Fibroblast of upper back skin (primary cell): ENCODE results near the gene ADAMTS8.

ENCODE experiments used
- DNase-seq: peaks from one replicate; pipeline ENCODE4 v3.0.0-alpha.2; 2013

ADAMTS8 gene, protein sequence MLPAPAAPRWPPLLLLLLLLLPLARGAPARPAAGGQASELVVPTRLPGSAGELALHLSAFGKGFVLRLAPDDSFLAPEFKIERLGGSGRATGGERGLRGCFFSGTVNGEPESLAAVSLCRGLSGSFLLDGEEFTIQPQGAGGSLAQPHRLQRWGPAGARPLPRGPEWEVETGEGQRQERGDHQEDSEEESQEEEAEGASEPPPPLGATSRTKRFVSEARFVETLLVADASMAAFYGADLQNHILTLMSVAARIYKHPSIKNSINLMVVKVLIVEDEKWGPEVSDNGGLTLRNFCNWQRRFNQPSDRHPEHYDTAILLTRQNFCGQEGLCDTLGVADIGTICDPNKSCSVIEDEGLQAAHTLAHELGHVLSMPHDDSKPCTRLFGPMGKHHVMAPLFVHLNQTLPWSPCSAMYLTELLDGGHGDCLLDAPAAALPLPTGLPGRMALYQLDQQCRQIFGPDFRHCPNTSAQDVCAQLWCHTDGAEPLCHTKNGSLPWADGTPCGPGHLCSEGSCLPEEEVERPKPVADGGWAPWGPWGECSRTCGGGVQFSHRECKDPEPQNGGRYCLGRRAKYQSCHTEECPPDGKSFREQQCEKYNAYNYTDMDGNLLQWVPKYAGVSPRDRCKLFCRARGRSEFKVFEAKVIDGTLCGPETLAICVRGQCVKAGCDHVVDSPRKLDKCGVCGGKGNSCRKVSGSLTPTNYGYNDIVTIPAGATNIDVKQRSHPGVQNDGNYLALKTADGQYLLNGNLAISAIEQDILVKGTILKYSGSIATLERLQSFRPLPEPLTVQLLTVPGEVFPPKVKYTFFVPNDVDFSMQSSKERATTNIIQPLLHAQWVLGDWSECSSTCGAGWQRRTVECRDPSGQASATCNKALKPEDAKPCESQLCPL

DNA sequence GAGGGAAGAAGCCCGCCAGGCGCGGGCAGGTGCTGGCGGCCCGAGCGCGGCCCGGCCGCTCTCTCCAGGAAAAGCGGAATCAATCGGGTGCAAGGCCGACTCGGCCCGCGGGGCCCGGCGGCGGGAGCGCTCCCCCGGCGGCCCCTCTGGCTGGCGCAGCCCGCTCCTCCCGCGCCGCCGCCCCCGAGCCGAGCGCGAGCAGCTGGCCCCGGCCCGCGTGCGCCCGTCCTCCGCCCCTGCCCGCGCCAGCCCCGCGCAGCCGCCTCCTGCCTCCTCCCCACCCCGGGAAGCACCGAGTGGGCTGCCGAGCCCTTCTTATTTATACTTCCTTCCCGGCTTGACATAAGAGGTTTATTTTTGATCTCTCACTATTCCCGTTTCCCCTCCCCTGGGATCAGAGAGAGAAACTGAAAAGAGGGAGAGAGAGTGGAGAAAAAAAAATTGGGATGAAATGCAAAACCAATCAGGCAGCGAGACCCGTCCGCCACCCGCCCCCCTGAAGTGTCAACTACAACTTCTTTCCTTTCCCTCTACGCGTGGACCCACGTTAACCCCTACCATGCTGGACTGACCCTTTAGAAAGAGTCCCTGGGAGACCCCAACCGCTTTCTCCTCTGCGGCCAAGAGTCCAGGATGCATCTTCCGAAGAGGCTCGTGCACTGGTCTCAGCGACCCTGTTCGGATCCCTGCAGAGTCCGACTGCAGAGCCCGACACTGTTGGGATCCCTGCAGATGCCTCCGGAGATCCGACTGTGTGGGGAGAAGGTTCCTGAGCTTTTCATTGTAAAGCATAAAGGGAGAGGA, at the start of gene ADAMTS8:
Gene ADAMTS8 (minus strand): TSS at position 294 of the 804 bp plus-strand sequence. CDS start 323 bp downstream, outside the sequence.
- no peak for DNase-seq

DNA sequence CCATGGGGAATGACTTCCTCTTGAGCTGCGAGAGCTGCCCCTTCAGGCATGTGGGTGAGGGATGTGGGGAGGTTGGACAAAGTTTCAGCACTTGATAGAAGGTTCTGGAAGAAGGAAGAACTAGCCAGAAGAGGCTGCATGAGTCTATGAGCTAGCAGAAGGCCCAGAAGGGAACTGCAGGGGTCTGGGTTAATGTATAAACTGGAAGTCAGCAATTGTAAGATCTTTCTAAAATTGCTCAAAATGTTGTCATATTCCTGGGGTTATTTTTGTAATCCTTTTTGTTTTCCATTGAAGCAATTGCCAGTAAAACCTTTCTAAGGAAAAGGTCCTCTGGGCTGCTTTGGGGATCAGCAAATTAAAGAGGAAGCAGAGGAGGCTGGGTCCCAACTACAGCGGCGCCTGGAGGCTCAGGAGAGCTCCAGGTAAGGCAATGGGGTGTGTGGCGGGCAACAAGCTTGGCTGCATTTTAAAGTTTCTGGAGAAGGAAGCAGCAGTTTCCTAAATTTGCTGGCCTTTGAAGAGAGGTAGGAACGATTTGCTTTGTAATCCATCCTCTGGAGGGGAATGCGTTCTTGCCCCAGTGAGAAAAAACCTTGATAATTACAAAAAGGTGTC, 49.3 kb upstream of the ADAMTS8 start:
- DNase-seq, result no peak

DNA sequence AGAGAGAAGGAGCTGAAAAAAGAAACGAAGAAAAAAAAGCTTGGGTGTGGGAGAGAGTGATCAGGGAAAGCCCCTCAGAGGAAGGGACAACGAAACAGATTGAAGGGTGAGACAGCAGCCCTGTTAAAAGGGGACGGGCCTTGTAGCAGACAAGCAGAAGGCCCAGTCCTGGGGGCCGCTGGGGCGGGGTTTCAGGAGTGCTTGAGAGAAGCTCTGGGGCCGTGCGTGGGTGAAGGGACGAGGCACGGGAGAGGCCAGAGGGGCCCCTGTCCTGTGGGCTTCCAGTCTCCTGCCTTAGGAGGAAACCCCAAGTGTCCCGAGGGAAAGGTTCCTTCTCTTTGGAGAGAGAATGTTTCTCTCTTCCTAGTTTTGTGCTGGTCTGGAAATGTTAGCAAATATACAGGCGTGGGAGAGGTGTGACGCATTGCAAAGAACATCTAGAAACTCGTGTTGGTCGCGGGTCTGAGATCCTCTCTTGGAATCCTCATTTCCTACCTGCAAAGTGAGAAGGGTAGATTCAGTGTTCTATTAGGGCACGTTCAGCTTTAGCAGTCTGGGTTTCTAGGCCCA, 48.6 kb upstream of the ADAMTS8 start:
- no peak for DNase-seq

DNA sequence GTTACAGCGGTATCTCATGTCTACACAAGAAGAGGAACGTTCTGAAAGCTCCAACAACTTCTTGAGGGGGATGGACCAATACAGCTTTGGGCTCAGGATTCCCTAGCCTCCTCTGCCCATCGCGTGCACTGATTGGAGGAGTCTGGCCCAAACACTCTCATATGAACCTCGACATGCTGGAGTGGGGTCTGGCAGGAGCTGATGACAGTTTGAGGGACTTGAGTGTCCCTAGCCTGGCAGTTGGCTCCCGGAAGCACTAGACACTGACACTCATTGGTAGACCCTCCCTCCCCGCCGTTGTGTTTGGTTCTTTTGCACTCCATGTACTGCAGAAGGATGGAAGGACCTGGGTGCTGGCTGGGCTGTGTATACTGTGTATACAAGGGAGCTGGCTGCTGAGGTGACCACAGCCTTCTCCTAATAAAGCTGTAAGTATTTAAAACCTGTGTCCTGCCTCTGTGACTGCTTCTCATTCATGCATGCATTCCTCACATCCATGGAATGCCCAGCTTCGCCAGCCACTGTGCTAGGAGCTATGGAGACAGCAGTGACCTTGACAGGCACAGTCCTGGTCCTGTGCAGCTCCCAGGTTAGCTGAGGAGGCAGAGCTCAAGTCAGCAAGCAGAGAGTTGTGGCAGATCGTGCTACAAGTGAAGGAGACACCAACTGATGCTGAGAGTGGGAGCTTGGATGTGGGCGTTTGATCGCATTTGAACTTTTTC, 48.0 kb upstream of the ADAMTS8 start:
- DNase-seq, result peak; percentile 24

DNA sequence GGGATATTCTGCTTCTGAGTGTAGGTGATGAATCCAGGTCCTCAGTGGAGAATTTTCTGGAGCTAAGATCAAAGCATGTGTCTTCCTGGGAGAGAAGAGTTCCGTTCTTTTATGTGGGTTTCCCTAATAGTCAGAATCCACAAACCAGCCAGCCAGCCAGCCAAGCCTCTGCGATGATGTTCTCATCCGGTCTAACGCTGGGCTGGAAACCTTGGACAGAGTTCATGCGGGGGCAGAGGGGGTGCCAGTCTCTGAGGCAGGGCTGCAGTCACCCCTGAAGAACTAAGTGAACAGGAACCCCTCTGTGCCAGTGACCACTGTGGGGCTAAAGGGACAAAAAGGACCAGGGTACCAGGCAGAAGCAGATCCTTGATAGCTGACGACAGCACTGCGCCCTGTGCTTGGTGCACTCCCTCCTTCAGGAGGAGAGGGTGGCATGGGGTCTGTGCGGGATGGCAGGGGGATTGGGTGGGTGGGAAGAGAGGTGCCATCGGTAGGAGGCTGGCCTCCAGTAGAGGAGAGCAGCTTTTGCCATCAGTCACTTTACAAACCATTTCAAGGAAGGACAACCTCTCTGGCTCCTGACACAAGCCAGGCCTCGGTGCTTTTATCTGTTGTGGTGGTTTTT, 47.1 kb upstream of the ADAMTS8 start:
- no peak for DNase-seq

DNA sequence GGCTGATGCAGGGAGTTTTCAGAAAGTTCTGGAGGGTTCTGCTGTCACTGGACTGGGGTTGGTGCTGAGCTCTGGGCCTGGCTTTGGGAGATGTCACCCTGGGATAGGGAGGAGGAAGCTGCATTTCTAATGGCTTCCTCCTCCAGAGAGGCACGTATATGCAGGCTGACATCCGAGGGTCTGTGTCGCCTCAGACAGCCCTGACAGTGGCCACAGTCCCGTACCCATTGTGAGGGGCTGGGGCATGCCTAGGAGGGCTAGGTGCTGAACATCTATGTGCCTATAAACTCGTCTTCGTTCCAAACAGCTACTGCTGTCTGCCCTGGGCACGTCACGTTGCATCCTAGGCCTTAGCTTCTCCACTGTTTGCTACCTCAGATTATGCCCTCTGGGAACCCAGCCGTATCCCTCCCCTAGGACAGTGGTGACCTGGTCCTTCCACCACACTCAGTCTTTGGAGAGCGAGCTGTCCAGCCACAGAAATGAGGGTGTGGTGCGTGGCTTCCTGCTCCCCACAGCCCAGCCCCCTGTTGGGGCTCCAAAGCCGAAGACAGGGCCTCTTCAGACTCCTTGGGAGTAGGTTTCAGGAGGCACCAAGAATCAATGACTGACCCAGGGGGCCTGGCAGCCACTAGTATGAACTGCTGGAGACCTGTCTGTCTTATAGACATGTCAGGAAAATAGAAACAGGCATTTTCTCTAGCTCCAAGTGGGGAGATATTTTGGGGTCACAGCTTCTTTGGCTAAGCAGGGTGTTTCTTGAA, 46.4 kb upstream of the ADAMTS8 start:
- no peak for DNase-seq

DNA sequence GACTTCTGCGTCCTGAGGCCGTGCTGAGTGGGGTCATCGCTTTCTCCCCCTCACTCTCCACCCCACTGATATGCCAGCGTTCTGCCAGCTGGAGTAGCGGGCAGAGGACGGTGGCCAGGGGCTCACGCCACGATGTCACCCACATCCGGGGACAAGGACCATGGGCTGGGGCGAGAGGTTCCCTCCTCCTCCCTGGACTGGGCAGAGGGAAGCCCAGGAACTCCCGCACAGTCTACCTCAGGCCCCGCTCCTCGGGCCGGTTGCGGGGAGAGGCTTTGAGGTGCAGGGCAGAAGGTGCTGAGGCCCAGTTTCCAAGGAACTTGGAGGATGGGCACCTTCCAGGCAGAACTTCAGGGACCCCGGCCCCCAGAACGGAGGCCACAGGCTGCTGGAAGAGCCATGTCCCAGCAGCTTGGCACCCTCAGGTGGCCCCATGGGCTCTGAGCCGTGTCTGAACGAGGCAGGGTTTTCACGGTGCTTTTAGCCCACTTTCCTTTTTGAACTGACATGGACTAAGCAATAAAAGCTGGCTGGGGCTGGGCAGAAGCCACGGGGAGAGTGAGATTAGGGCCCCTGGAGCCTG, 45.5 kb upstream of the ADAMTS8 start:
- no peak for DNase-seq

DNA sequence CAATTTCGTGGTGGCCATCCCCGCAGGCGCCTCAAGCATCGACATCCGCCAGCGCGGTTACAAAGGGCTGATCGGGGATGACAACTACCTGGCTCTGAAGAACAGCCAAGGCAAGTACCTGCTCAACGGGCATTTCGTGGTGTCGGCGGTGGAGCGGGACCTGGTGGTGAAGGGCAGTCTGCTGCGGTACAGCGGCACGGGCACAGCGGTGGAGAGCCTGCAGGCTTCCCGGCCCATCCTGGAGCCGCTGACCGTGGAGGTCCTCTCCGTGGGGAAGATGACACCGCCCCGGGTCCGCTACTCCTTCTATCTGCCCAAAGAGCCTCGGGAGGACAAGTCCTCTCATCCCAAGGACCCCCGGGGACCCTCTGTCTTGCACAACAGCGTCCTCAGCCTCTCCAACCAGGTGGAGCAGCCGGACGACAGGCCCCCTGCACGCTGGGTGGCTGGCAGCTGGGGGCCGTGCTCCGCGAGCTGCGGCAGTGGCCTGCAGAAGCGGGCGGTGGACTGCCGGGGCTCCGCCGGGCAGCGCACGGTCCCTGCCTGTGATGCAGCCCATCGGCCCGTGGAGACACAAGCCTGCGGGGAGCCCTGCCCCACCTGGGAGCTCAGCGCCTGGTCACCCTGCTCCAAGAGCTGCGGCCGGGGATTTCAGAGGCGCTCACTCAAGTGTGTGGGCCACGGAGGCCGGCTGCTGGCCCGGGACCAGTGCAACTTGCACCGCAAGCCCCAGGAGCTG, 44.8 kb upstream of the ADAMTS8 start:
- no peak for DNase-seq

DNA sequence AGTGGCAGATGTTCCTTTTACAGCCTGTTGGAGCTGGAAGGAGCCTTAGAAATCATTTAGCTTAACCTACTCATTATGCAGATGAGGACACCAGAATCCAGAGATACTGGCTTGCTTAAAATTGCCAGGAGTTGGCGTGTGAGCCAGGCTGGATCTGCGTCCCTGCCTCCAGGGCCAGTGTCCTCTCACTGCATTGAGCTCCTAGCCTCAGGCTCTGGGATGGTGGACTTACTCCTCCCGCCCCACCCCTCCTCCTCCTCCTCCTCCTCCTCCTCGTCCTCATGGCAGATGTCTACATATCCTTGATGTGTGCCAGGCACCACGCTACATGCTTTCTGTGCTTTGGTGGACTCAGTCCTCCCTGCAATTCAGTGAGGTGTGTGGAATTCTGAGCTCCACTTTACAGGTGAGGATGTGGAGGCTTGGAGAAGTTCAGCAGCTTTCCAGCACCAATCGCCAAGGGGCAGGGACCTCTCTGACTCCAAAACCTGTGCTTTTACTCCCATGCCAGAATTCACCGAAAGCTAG, 44.1 kb upstream of the ADAMTS8 start:
- no peak for DNase-seq

DNA sequence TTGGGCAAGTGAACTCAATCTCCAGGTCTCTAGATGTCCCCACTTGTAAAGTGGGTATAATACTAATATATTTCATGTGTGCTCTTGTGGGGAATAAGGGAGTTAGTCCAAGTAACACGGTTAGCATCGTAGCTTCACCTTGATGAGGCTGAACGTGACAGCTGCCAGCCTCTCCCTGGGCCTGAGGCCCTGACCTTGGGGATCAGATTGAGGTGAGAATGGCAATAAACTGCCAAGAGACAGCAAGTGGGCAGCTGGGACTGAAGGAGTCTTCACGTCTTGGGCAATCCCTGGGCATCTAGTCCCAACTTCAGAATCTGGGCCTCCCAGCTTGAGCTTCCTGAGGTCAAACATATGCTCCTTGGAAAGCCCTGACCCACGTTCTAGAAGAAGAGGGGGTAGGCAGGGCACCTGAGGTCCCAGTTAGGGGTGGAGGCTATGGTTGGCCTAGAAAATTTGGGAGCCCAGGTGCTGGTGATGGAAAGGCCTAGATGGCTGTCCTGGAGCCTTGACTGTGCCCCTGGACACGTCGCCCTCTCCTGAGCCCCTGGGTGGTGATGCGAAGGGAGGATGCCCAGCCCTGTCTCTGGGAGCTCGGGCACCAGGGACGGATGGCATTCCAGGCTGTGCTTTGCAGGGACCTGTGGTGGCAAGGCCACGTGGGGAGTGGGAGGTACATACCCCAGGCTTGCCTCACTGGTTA, 43.5 kb upstream of the ADAMTS8 start:
- DNase-seq, result no peak

DNA sequence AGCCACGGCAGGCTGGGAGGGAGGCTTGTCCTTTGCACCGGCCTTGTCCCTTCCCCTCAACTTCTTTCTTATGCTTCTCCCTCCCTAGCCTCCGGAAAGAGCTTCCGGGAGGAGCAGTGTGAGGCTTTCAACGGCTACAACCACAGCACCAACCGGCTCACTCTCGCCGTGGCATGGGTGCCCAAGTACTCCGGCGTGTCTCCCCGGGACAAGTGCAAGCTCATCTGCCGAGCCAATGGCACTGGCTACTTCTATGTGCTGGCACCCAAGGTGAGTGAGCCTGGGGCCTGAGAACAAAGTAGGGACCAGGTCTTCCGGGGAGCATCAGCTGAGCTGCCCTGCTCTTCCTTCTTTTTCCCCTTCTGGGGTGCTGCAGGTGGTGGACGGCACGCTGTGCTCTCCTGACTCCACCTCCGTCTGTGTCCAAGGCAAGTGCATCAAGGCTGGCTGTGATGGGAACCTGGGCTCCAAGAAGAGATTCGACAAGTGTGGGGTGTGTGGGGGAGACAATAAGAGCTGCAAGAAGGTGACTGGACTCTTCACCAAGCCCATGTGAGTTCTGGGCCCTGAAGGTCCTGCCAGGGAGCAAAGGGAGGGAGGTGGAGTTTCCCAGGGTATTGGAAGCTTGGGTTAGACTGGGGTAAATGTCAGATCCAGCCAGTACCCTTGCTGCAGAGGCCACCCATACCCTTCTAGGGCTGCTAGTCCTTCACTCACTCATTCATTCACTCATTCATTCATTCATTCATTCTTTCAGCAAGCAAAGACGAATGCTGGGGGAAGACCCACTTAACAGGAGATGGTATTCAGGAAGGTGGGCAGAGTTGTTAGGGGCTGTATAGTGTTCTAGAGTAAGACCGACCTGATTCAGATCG, 42.7 kb upstream of the ADAMTS8 start:
- no peak for DNase-seq

DNA sequence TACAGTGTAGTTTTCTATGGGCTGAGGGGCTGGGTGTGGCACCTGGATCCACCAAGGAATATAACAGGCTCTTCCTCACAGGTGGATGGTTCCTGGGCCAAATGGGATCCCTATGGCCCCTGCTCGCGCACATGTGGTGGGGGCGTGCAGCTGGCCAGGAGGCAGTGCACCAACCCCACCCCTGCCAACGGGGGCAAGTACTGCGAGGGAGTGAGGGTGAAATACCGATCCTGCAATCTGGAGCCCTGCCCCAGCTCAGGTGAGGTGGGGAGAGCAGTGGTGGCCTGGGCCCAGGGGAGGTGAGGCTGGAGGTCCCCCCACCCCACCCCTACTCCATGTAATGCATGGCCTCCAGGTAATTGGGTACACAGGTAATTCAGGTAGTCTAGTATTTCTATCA, 40.8 kb upstream of the ADAMTS8 start:
- DNase-seq, result no peak

DNA sequence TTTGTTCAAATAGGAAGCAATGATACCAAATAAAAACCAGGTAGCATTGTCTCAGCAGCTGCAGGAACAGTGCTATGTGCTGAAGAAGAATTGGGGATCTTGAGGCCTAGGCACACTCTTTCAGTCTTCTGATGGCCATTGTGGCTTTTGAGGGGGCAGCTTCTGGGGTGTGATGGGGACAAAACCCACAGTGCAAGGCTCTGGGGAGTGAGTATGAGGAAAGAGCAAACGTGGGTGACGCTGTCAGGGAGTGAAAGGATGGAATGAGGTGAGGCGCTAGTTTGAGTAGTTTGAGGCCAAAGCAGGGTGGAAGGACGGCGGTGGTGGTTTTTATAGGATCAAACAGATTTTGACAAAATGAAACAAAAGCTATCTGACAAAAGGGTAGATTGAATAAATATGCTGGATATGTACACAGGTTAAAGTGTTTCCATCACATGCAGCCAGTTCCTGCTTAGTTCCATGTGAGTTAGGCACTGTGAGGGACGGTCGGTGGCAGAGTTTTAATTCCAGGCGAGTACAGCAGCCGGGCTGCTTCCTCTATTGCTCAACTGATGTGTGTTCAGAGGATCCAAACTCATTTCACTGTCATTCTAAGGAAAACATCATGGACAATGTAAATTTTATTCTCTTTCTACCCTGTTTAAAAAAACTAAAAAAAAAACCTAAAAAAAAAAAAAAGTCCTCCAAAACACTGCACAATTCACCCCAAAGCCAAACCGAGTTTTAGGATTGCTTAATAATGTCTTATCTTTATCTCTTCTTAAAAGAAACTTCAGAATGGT, 38.9 kb upstream of the ADAMTS8 start:
- DNase-seq, result no peak

DNA sequence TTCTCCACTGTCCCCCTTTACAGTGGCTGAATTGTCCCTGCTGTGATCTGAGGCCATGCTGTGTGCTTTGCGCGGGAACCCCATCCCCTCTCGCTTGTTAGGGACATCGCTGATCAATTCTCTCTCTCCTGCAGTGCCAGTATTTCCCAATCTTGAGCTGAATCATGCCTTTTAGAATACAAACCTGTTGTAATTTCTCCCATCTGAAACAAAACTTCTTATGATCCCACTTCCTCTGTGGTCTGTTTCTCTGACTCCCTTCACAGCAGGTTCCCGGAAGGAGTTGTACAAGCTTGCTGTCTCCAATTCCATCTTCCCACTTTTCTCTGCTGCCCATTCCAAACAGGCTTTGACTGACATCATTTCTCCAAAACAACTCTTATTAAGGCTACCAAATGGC, 36.9 kb upstream of the ADAMTS8 start:
- peak; percentile 54 for DNase-seq

DNA sequence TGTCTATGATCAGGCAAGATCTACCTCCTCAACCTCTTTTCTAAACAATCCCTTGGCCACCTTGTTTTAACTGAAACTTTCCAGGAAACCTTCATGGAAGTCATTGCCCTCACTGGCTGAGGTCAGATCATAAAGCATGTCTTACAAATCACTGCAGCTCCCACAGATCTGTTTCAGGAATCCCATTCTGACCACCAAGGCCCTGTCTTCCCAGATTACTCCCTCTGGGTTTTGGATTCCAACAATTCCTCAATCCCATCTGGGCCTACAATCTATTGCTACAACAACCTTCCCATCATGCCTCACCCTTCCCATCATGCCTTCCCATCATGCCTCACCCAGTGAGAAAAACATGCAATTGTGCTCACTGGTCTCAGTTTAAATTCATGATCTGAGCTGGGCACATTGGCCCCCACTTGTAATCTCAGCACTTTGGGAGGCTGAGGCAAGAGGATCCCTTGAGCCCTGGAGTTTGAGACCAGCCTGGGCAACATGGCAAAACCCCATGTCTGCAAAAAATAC, 35.9 kb upstream of the ADAMTS8 start:
- DNase-seq, result peak; percentile 79

DNA sequence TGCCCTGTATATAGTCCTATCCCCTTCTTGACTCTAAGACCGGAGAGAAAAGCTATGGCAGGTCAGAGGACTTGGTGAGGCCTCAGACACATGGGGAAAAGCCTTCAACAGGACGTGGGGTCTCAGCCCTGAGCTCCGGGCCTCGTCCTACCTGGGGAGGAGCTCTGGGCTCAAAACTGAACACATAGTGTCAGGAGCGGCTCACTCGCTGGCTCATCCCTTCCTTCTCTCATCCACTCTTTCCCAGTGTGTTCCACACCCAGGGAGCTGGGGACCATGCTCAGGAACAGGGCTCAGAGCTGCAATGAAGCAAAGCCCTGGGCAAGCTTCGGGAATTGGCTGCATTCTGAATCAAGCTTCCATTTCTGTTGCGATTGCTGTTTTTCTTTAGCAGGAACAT, 34.5 kb upstream of the ADAMTS8 start:
- DNase-seq, result no peak
